IMR-90 (cell line): Measurements from ENCODE around the gene RGS19. TPM values are rescaled to one million over a fixed set of nuclear protein-coding genes. Genes with fewer than 3 reads are reported as not detected.
A peak's percentile ranks its signal among the peaks of the same experiment; 100 is the strongest.

Experiments used
- ATAC-seq: fragments of 200-7000 bp; cut with Tn5 transposase; 2 replicates; pipeline ENCODE4 v1.9.1; 2020; ENCODE audit warnings: low read depth, mild to moderate bottlenecking, moderate library complexity
- BruUV-seq: library from RNA; stranded (reverse); fragments of 400-500 nt; replicated peaks from 2 replicates; lab custom pipeline; 2021; lab: Mats Ljungman, UMichigan
- CTCF ChIA-PET: fragments of 300-600 bp; formaldehyde crosslinking; extraction: SDS; loops from one replicate; lab custom pipeline; 2021; ENCODE audit warnings: antibody characterized with exemption; lab: Yijun Ruan, JAX
- POLR2A ChIA-PET: fragments of 300-600 bp; sonication (Branson Sonifier 250); formaldehyde crosslinking; loops from one replicate; lab custom pipeline; 2022; ENCODE audit warnings: antibody characterized with exemption; ENCODE audit not compliant: unreplicated experiment; lab: Charles Lee
- DNase-seq: peaks from one replicate; pipeline ENCODE4 v3.0.0; 2013
- H2AFZ ChIP-seq: replicated peaks from 2 replicates; pipeline ENCODE3; 2013; ENCODE audit warnings: low read length, mild to moderate bottlenecking; ENCODE audit not compliant: poor library complexity
- H2AK5ac ChIP-seq: 2 replicates; pipeline ENCODE4 v1.6.1; 2013; ENCODE audit warnings: low read depth, low read length, inconsistent platforms
- H2AK9ac ChIP-seq: replicated peaks from 2 replicates; pipeline ENCODE3; 2013; ENCODE audit warnings: mild to moderate bottlenecking, low read depth, low read length, moderate library complexity; ENCODE audit not compliant: poor library complexity
- H2BK120ac ChIP-seq: 2 replicates; pipeline ENCODE4 v1.6.1; 2013; ENCODE audit warnings: low read depth, low read length, inconsistent platforms
- H2BK15ac ChIP-seq: 3 replicates; pipeline ENCODE4 v1.6.1; 2013; ENCODE audit warnings: low read depth, low read length, inconsistent platforms
- H2BK20ac ChIP-seq: 2 replicates; pipeline ENCODE4 v1.6.1; 2013; ENCODE audit warnings: low read depth, mild to moderate bottlenecking, inconsistent platforms, low read length, moderate library complexity
- H2BK5ac ChIP-seq: 2 replicates; pipeline ENCODE4 v1.6.1; 2013; ENCODE audit warnings: mild to moderate bottlenecking, low read depth, low read length, inconsistent platforms; ENCODE audit not compliant: poor library complexity, severe bottlenecking
- H3K14ac ChIP-seq: replicated peaks from 2 replicates; pipeline ENCODE4 v1.6.1; 2013; ENCODE audit warnings: low read depth, low read length, inconsistent platforms
- H3K18ac ChIP-seq: 2 replicates; pipeline ENCODE4 v1.6.1; 2013; ENCODE audit warnings: low read depth, low read length, control low read depth
- H3K23ac ChIP-seq: 2 replicates; pipeline ENCODE4 v1.6.1; 2013; ENCODE audit warnings: low read depth, low read length, inconsistent platforms
- H3K27ac ChIP-seq: 2 replicates; pipeline ENCODE4 v1.5.1; 2013; ENCODE audit warnings: mild to moderate bottlenecking, control low read depth, low read length; ENCODE audit not compliant: insufficient read depth
- H3K27me3 ChIP-seq: 2 replicates; pipeline ENCODE4 v1.6.1; 2013; ENCODE audit warnings: low read length; ENCODE audit not compliant: control insufficient read depth, insufficient read depth
- H3K36me3 ChIP-seq: 2 replicates; pipeline ENCODE4 v1.6.1; 2013; ENCODE audit warnings: low read length, mixed read lengths; ENCODE audit not compliant: control insufficient read depth, insufficient read depth
- H3K4ac ChIP-seq: 2 replicates; pipeline ENCODE4 v1.6.1; 2013; ENCODE audit warnings: low read depth, low read length, inconsistent platforms
- H3K4me1 ChIP-seq: 2 replicates; pipeline ENCODE4 v1.6.1; 2013; ENCODE audit warnings: low read length, mixed read lengths; ENCODE audit not compliant: control insufficient read depth, insufficient read depth
- H3K4me2 ChIP-seq: 2 replicates; pipeline ENCODE4 v1.6.1; 2013; ENCODE audit warnings: low read depth, mild to moderate bottlenecking, control low read depth, low read length, moderate library complexity
- H3K4me3 ChIP-seq: 2 replicates; pipeline ENCODE4 v1.5.1; 2013; ENCODE audit warnings: low read depth, mild to moderate bottlenecking, control low read depth, low read length, moderate library complexity; ENCODE audit not compliant: insufficient read depth
- H3K56ac ChIP-seq: 2 replicates; pipeline ENCODE4 v1.6.1; 2013; ENCODE audit warnings: low read length, inconsistent platforms; ENCODE audit not compliant: insufficient read depth; ENCODE audit errors: extremely low read depth
- H3K79me1 ChIP-seq, 2 experiments: 2 replicates each; pipeline ENCODE4 v1.6.1; 2013; ENCODE audit warnings: low read length in 2 of 2, inconsistent platforms in 1 of 2, low read depth in 1 of 2
- H3K9ac ChIP-seq: 2 replicates; pipeline ENCODE4 v1.6.1; 2013; ENCODE audit warnings: low read depth, low read length, control low read depth
- H3K9me1 ChIP-seq: 2 replicates; pipeline ENCODE4 v1.6.1; 2013; ENCODE audit warnings: low read length, inconsistent platforms; ENCODE audit not compliant: insufficient read depth
- H3K9me3 ChIP-seq: 2 replicates; pipeline ENCODE4 v1.6.1; 2013; ENCODE audit warnings: low read length; ENCODE audit not compliant: control insufficient read depth, insufficient read depth
- H4K20me1 ChIP-seq: 2 replicates; pipeline ENCODE4 v1.6.1; 2013; ENCODE audit warnings: low read length, inconsistent platforms; ENCODE audit not compliant: insufficient read depth
- H4K5ac ChIP-seq: 2 replicates; pipeline ENCODE4 v1.6.1; 2013; ENCODE audit warnings: mild to moderate bottlenecking, low read depth, low read length, control low read depth
- H4K8ac ChIP-seq, 2 experiments: 2 replicates each; pipeline ENCODE4 v1.6.1; 2013; ENCODE audit warnings: low read depth in 2 of 2, low read length in 2 of 2, control low read depth in 1 of 2, inconsistent platforms in 1 of 2
- H4K91ac ChIP-seq: 2 replicates; pipeline ENCODE4 v1.6.1; 2013; ENCODE audit warnings: low read depth, low read length, inconsistent platforms; ENCODE audit not compliant: insufficient read depth
- MXI1 ChIP-seq: IDR thresholded peaks from 2 replicates; pipeline ENCODE4 v1.6.1; 2012; ENCODE audit warnings: low read depth, mild to moderate bottlenecking, low read length, moderate library complexity, borderline replicate concordance
- RAD21 ChIP-seq: IDR thresholded peaks from 2 replicates; pipeline ENCODE4 v1.6.1; 2012; ENCODE audit warnings: low read length, improper control_type of control experiment
- WGBS, 2 experiments: methylation state at CpG; one replicate each; pipeline versions ENCODE4 v1.1.5 to v1.1.7; 2013; ENCODE audit warnings: missing lambda C conversion rate in 2 of 2; ENCODE audit not compliant: insufficient read length in 1 of 2; ENCODE audit errors: extremely low coverage in 2 of 2; 5-methylcytosine and 5-hydroxymethylcytosine counted together
- dilution Hi-C: fragments of 300-500 bp; cut with HindIII; formaldehyde crosslinking; loops from one replicate; pipeline ENCODE4 v1.14.3; 2018; ENCODE audit warnings: low sequenced_read_pairs; ENCODE audit not compliant: unreplicated experiment
- in situ Hi-C: fragments of 300-500 bp; cut with MboI; formaldehyde crosslinking; loops from 3 replicates; pipeline ENCODE4 v1.14.3; 2019; ENCODE audit warnings: low sequenced_read_pairs, inconsistent platforms, mixed read lengths
- intact Hi-C: fragments of 100-400 bp; cut with micrococcal nuclease; formaldehyde crosslinking; loops from 2 replicates; pipeline ENCODE4 v1.10.0; 2022
- polyA plus RNA-seq, 3 experiments: library from polyadenylated mRNA; depleted of rRNA; stranded (reverse); fragments of >200 nt; gene quantifications; 2 replicates each; pipeline ENCODE4 v1.2.3, GENCODE V29; 2012; ENCODE audit warnings: low replicate concordance in 1 of 3
- total RNA-seq: library from RNA; depleted of rRNA; stranded (reverse); fragments of >200 nt; gene quantifications from 2 replicates; pipeline ENCODE4 v1.2.3, GENCODE V29; 2012
- TF ChIP-seq, protein P1 (sequence below): conservative IDR thresholded peaks from 2 replicates; pipeline ENCODE4 v1.5.1; 2012; ENCODE audit warnings: mild to moderate bottlenecking, low read depth, low read length, improper control_type of control experiment

The RGS19 gene
- total and polyA plus RNA-seq, 2 of the 4 experiments (the other 2 are of a cell fraction): 7.7 to 17.5 TPM

DNA sequence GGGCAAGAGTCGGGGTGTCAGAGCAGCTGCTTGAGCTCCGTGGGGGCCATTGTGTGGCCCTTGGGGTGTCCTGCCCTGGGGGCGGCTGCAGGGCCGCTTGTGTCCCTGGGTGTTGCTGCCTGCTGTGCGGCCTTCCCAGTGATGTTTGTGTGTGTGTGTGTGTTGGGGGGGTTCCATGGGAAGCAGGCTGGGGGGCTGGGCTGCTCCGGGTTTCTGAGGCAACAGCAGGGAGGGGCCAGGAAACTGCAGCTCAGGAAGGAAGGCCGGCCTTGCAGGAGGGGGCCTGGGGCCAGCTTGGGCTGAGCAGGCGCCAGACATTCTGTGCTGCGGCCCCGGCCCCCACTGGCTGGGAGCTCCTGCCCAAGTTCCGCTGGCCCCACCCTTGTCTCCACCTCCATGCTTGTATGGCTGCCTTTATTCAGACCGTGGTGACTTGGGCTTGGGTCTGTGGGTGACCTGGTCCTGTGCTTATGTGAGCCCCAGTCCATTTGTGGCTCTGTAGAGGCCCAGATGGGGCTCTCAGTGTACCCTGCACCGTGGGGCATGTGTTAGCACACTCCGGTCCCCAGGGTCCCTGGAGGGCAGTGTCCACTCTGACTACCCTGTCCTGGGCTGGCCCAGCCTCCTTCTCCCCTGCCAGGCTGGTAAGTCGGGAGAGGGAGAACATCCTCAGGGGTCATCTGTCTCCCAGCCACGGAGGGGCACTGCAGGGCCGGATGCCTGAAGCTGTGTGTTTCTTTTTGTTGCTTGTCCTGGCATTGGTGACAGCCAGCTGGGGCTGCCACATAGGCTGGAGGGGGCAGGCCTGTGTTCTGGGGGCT, 25.3 kb downstream of the RGS19 start:
- H3K18ac ChIP-seq: no peak overlapping the region
- no peak overlapping the region; the same call in 1 of the 2 replicates for H4K5ac ChIP-seq
- H3K4me2 ChIP-seq: no peak overlapping the region
- H3K23ac ChIP-seq: no peak overlapping the region
- H2BK15ac ChIP-seq: no peak overlapping the region
- TF ChIP-seq RAD21: peak; percentile 39
- no peak for TF ChIP-seq MXI1
- TF ChIP-seq, protein P1, sequence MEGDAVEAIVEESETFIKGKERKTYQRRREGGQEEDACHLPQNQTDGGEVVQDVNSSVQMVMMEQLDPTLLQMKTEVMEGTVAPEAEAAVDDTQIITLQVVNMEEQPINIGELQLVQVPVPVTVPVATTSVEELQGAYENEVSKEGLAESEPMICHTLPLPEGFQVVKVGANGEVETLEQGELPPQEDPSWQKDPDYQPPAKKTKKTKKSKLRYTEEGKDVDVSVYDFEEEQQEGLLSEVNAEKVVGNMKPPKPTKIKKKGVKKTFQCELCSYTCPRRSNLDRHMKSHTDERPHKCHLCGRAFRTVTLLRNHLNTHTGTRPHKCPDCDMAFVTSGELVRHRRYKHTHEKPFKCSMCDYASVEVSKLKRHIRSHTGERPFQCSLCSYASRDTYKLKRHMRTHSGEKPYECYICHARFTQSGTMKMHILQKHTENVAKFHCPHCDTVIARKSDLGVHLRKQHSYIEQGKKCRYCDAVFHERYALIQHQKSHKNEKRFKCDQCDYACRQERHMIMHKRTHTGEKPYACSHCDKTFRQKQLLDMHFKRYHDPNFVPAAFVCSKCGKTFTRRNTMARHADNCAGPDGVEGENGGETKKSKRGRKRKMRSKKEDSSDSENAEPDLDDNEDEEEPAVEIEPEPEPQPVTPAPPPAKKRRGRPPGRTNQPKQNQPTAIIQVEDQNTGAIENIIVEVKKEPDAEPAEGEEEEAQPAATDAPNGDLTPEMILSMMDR: peak; percentile 32
- POLR2A ChIA-PET: no interaction called here
- H3K4me3 ChIP-seq: no peak overlapping the region
- DNase-seq (no peak), ATAC-seq (peak; percentile 12)
- no peak overlapping the region for H4K8ac ChIP-seq
- H2BK120ac ChIP-seq: no peak overlapping the region
- no peaks in the 10 kb centered on the region for H3K9me1 ChIP-seq
- no peak overlapping the region for H4K91ac ChIP-seq
- H3K36me3 ChIP-seq: no peaks in the 10 kb centered on the region
- H3K9ac ChIP-seq: no peak overlapping the region
- peaks cover 5% of the 10 kb centered on the region for H3K4me1 ChIP-seq
- dilution Hi-C loops: no loop called here
- no peaks in the 10 kb centered on the region for H3K9me3 ChIP-seq
- peak overlapping the region; percentile 82 for H2AK9ac ChIP-seq
- BruUV-seq: no TSS peak
- H3K4ac ChIP-seq: no peak overlapping the region
- H3K56ac ChIP-seq: no peak overlapping the region
- H3K14ac ChIP-seq: no peak overlapping the region
- intact Hi-C loops: no loop called here
- H2AK5ac ChIP-seq: no peak overlapping the region
- H3K27me3 ChIP-seq: peaks cover 30% of the 10 kb centered on the region; the same call in 1 of the 2 replicates
- 29% methylated on average over 9 of the region's 17 CpGs; no CpG with 5 or more reads in 1 of the 2 experiments for WGBS, 2 experiments
- peak overlapping the region; percentile 12 for H2AFZ ChIP-seq
- no peak overlapping the region for H3K27ac ChIP-seq
- in situ Hi-C loops: no loop called here
- H3K79me1 ChIP-seq: no peaks in the 10 kb centered on the region
- no peak overlapping the region for H2BK20ac ChIP-seq
- H4K20me1 ChIP-seq: no peaks in the 10 kb centered on the region
- CTCF ChIA-PET: no interaction called here
- no peak overlapping the region for H2BK5ac ChIP-seq
